ENCODE data around the gene ZBTB46. TPM values are rescaled to one million over a fixed set of nuclear protein-coding genes. Genes with fewer than 3 reads are reported as not detected.

The ZBTB46 gene
- total RNA-seq, 1 experiment from 2014 or later = 27.1 TPM

- H3K23me2 ChIP-seq (ENCODE audit: insufficient read length, low read depth, low read length, poor library complexity, severe bottlenecking) = no peaks in the 10 kb centered on the region
- H3K79me1 ChIP-seq (ENCODE audit: insufficient read depth, low read depth, low read length, poor library complexity, severe bottlenecking) = no peaks in the 10 kb centered on the region
- no peak overlapping the region for H3K18ac ChIP-seq (ENCODE audit: insufficient read length, low read depth, low read length)
- no peak overlapping the region for H3K9ac ChIP-seq (ENCODE audit: extremely low read depth, insufficient read length, low read length)
- no peak overlapping the region for H2BK20ac ChIP-seq (ENCODE audit: low read depth, low read length, poor library complexity, severe bottlenecking)
- H4K8ac ChIP-seq (replicated peaks; ENCODE audit: insufficient read length, low read depth, low read length) = no peak overlapping the region
- no peak overlapping the region for H3K27ac ChIP-seq (ENCODE audit: insufficient read length, low read depth, low read length)
- no peak overlapping the region for H3T11ph ChIP-seq (ENCODE audit: low read length)
- no peak overlapping the region for H3K4me2 ChIP-seq (ENCODE audit: insufficient read depth, insufficient read length, low read length)
- no peak overlapping the region for H2BK15ac ChIP-seq (ENCODE audit: low read depth, low read length)
- no peak overlapping the region for H3K27ac Mint-ChIP-seq
- H3K27me3 Mint-ChIP-seq (ENCODE audit: low read depth) = no peaks in the 10 kb centered on the region
- no peaks in the 10 kb centered on the region for H3K27me3 ChIP-seq (ENCODE audit: insufficient read depth, low read length)
- H3K4ac ChIP-seq (ENCODE audit: low read depth, low read length) = no peak overlapping the region
- H4K91ac ChIP-seq (ENCODE audit: insufficient read length, low read depth, low read length) = no peak overlapping the region
- no peaks in the 10 kb centered on the region for H4K20me1 ChIP-seq (ENCODE audit: control insufficient read depth, insufficient read depth, insufficient read length)
- no peak overlapping the region for H2AFZ ChIP-seq (ENCODE audit: low read length)
- H3K36me3 Mint-ChIP-seq (ENCODE audit: insufficient read depth in 1 of 3, low read depth in 3 of 3) = peaks cover 0 to 16% (median 14%) of the 10 kb centered on the region in 3 experiments; a peak in 4 of 7 replicates
- TF ChIP-seq, protein P1, sequence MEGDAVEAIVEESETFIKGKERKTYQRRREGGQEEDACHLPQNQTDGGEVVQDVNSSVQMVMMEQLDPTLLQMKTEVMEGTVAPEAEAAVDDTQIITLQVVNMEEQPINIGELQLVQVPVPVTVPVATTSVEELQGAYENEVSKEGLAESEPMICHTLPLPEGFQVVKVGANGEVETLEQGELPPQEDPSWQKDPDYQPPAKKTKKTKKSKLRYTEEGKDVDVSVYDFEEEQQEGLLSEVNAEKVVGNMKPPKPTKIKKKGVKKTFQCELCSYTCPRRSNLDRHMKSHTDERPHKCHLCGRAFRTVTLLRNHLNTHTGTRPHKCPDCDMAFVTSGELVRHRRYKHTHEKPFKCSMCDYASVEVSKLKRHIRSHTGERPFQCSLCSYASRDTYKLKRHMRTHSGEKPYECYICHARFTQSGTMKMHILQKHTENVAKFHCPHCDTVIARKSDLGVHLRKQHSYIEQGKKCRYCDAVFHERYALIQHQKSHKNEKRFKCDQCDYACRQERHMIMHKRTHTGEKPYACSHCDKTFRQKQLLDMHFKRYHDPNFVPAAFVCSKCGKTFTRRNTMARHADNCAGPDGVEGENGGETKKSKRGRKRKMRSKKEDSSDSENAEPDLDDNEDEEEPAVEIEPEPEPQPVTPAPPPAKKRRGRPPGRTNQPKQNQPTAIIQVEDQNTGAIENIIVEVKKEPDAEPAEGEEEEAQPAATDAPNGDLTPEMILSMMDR (conservative IDR thresholded peaks at IDR 0.05) = no peak
- no peak overlapping the region for H2AK5ac ChIP-seq (ENCODE audit: insufficient read length, low read length)
- H3K56ac ChIP-seq (ENCODE audit: insufficient read length, low read depth, low read length) = no peak overlapping the region
- H3K4me3 Mint-ChIP-seq = no peak overlapping the region
- H3K9me3 Mint-ChIP-seq = no peaks in the 10 kb centered on the region
- WGBS (ENCODE audit: extremely low coverage, insufficient read length, low lambda C conversion rate) = no CpG with 5 or more reads among the region's 13 CpGs
- no peaks in the 10 kb centered on the region for H3K9me3 ChIP-seq (ENCODE audit: control insufficient read depth, low read depth, low read length)
- no peak overlapping the region for H2BK5ac ChIP-seq (ENCODE audit: insufficient read length, low read length)
- H4K5ac ChIP-seq (ENCODE audit: insufficient read length, low read depth, low read length) = no peak overlapping the region
- peaks cover 4 to 8% of the 10 kb centered on the region in 2 experiments; a peak in 3 of 4 replicates for H3K4me1 Mint-ChIP-seq
- no peak overlapping the region for H3K14ac ChIP-seq (ENCODE audit: insufficient read depth, low read length)
- no peak overlapping the region for H3K23ac ChIP-seq (ENCODE audit: insufficient read length, low read depth, low read length)
- H3K4me1 ChIP-seq (ENCODE audit: insufficient read depth, low read length) = no peaks in the 10 kb centered on the region; the same call in 1 of the 2 replicates
- H3K79me2 ChIP-seq (ENCODE audit: insufficient read depth, low read length) = no peaks in the 10 kb centered on the region
- no peak overlapping the region for H2BK120ac ChIP-seq (ENCODE audit: low read depth, low read length, poor library complexity, severe bottlenecking)
- no peak overlapping the region for H2BK12ac ChIP-seq (ENCODE audit: insufficient read length, low read depth, low read length)
- DNase-seq = no peak
Observed at GRCh38 chr20:63747622-63748069, 83.4 kb downstream of the ZBTB46 start.
